ENCODE results near the gene SAE1. TPM values are rescaled to one million over a fixed set of nuclear protein-coding genes. Genes with fewer than 3 reads are reported as not detected.

Gene SAE1
- total RNA-seq, 2 donors from 2014 or later: 14.5 to 21.5 TPM

GRCh38 chr19:47141695-47142094, 11.1 kb downstream of the SAE1 start:
- Histone ChIP-seq H3K9me3 (no peaks in the 10 kb centered on the region), H3K27ac (no peak overlapping the region), H3K4me3 (no peak overlapping the region), H3K4me1 (no peaks in the 10 kb centered on the region), H3K36me3 (replicated peaks in 1 of 2; ENCODE audit: insufficient read depth in 1 of 2, low read depth in 2 of 2) (peaks cover 13 to 17% of the 10 kb centered on the region in 2 donors), H3K27me3 (no peaks in the 10 kb centered on the region)
- DNase-seq (no peak), ATAC-seq (no peak)
- intact Hi-C loops (cut with DNase I): no loop called here
- TF ChIP-seq, protein P1, sequence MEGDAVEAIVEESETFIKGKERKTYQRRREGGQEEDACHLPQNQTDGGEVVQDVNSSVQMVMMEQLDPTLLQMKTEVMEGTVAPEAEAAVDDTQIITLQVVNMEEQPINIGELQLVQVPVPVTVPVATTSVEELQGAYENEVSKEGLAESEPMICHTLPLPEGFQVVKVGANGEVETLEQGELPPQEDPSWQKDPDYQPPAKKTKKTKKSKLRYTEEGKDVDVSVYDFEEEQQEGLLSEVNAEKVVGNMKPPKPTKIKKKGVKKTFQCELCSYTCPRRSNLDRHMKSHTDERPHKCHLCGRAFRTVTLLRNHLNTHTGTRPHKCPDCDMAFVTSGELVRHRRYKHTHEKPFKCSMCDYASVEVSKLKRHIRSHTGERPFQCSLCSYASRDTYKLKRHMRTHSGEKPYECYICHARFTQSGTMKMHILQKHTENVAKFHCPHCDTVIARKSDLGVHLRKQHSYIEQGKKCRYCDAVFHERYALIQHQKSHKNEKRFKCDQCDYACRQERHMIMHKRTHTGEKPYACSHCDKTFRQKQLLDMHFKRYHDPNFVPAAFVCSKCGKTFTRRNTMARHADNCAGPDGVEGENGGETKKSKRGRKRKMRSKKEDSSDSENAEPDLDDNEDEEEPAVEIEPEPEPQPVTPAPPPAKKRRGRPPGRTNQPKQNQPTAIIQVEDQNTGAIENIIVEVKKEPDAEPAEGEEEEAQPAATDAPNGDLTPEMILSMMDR (IDR thresholded peaks at IDR 0.05): no peak
- no peak for TF ChIP-seq POLR2A (IDR thresholded peaks at IDR 0.05)

- 87 to 88% methylated on average over 5 of the region's 5 CpGs for WGBS, 2 donors
- no peaks in the 10 kb centered on the region for H3K27me3 ChIP-seq
- no peaks in the 10 kb centered on the region for H3K9me3 ChIP-seq
- TF ChIP-seq, protein P1 (IDR thresholded peaks at IDR 0.05): no peak
- no peak for TF ChIP-seq POLR2A (IDR thresholded peaks at IDR 0.05)
- H3K4me1 ChIP-seq: no peaks in the 10 kb centered on the region
- no peak overlapping the region for H3K4me3 ChIP-seq
- peaks cover 13 to 18% of the 10 kb centered on the region in 2 donors for H3K36me3 ChIP-seq (replicated peaks in 1 of 2; ENCODE audit: insufficient read depth in 1 of 2, low read depth in 2 of 2)
- ATAC-seq (no peak), DNase-seq (no peak)
- intact Hi-C loops (cut with DNase I): no loop called here
- no peak overlapping the region for H3K27ac ChIP-seq
Measured at GRCh38 chr19:47142779-47143178, 12.1 kb downstream of the SAE1 start.

DNA sequence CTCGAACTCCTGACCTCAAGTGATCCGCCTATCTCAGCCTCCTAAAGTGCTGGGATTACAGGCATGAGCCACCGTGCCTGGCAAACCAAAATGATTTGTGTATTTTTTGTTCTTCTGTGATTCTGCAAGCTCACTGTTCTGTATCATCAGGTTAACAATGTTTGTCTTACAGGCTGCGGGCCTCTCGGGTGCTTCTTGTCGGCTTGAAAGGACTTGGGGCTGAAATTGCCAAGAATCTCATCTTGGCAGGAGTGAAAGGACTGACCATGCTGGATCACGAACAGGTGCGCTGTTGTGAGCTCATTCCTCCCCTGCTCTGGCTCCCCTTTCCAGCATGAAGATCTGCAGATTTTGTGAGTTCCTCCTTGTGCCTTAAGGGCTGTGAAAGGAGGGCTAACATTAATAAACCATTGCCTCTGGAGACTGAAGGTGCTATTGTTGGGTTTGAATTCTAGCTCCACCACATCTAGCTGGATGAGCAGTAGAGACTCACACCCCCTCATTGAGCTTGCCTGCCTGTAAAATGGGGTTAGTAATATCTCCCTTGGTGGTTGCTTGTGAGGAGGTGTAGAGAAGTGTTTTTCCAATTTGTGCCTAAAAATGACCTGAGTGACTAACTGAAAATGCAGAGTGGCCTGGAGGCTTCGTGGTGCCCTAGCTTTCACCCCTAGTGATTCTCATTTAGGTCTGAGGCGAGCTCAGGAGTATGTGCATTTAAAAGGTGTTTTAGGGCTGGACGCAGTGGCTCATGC, 12.9 kb downstream of the SAE1 start:
- intact Hi-C loops (cut with DNase I): no loop called here
- ATAC-seq (no peak), DNase-seq (no peak)
- Histone ChIP-seq H3K27ac (no peak overlapping the region), H3K4me3 (no peak overlapping the region), H3K9me3 (no peaks in the 10 kb centered on the region), H3K4me1 (no peaks in the 10 kb centered on the region), H3K27me3 (no peaks in the 10 kb centered on the region), H3K36me3 (replicated peaks in 1 of 2; ENCODE audit: insufficient read depth in 1 of 2, low read depth in 2 of 2) (peaks cover 13 to 20% of the 10 kb centered on the region in 2 donors)
- WGBS, 2 donors: 80 to 86% methylated on average over 10 to 11 of the region's 11 CpGs
- TF ChIP-seq, protein P1 (IDR thresholded peaks at IDR 0.05): no peak
- no peak for TF ChIP-seq POLR2A (IDR thresholded peaks at IDR 0.05)

DNA sequence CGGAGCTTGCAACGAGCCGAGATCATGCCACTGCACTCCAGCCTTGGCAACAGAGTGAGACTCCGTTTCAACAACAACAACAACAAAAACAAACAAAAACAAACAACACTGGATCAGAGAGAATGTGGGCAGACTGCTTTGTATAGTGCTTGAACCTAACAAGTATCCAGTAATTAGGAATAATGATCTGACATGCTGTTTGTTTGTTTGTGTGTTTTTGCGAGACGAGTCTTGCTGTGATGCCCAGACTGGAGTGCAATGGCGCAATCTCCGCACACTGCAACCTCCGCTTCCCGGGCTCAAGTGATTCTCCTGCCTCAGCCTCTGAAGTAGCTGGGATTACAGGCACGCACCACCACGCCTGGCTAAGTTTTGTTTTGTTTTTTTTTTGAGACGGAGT, 14.0 kb downstream of the SAE1 start:
- DNase-seq (no peak), ATAC-seq (no peak)
- intact Hi-C loops (cut with DNase I): loop anchor here (5.0 kb wide), 1 partner anchor 103 kb away; no protein-coding TSS in a partner anchor
- no peaks in the 10 kb centered on the region for H3K9me3 ChIP-seq
- H3K36me3 ChIP-seq (replicated peaks in 1 of 2; ENCODE audit: insufficient read depth in 1 of 2, low read depth in 2 of 2): peaks cover 13 to 20% of the 10 kb centered on the region in 2 donors
- TF ChIP-seq, protein P1 (IDR thresholded peaks at IDR 0.05): no peak
- TF ChIP-seq POLR2A (IDR thresholded peaks at IDR 0.05): no peak
- no peaks in the 10 kb centered on the region for H3K4me1 ChIP-seq
- H3K4me3 ChIP-seq: no peak overlapping the region
- no peak overlapping the region for H3K27ac ChIP-seq
- H3K27me3 ChIP-seq: no peaks in the 10 kb centered on the region
- 87 to 91% methylated on average over 13 of the region's 13 CpGs for WGBS, 2 donors
